ENCODE results near the gene RHPN2.
"Not testable (repeated sequence)": the region's sequence is repeated elsewhere in the genome, so short reads cannot be mapped to it uniquely, and the experiment has no call there.

RHPN2 gene

GRCh38 chr19:32997716-32998355 lies 66.9 kb downstream of the RHPN2 start:
- Histone ChIP-seq H3K9me3 (replicated peaks in 1 of 2; ENCODE audit: control insufficient read depth in 2 of 2, insufficient read depth in 1 of 2, low read depth in 1 of 2, low read length in 2 of 2) (no peaks in the 10 kb centered on the region), H3K4me3 (ENCODE audit: low read length in 2 of 2) (no peak overlapping the region), H3K4ac (ENCODE audit: low read length) (no peak overlapping the region), H3K27ac (replicated peaks; ENCODE audit: low read length) (no peak overlapping the region), H4K8ac (ENCODE audit: low read depth, low read length) (no peak overlapping the region), H4K91ac (ENCODE audit: low read depth, low read length, poor library complexity) (no peak overlapping the region), H2BK15ac (ENCODE audit: low read length) (no peak overlapping the region), H3K27me3 (ENCODE audit: control insufficient read depth in 3 of 3, insufficient read depth in 3 of 3, low read depth in 1 of 3, low read length in 3 of 3) (no peaks in the 10 kb centered on the region), H3K23ac (ENCODE audit: low read depth, low read length, poor library complexity) (peak overlapping the region; percentile 17), H2BK120ac (ENCODE audit: low read depth, low read length) (no peak overlapping the region), H2AK5ac (ENCODE audit: low read depth, low read length) (no peak overlapping the region), H3K79me1 (ENCODE audit: low read depth, low read length) (no peaks in the 10 kb centered on the region), H2BK5ac (ENCODE audit: low read length) (no peak overlapping the region), H3K4me1 (ENCODE audit: control insufficient read depth in 2 of 2, insufficient read depth in 1 of 2, low read depth in 1 of 2, low read length in 2 of 2) (no peaks in the 10 kb centered on the region), H3K36me3 (replicated peaks in 1 of 2; ENCODE audit: control insufficient read depth in 2 of 2, insufficient read depth in 2 of 2, low read length in 2 of 2) (peaks cover 5 to 10% of the 10 kb centered on the region in 2 donors), H2AFZ (ENCODE audit: low read length) (no peak overlapping the region), H3K18ac (ENCODE audit: low read length) (no peak overlapping the region), H3K4me2 (ENCODE audit: insufficient read depth, low read length, poor library complexity, severe bottlenecking) (no peak overlapping the region), H3K14ac (ENCODE audit: low read length) (no peak overlapping the region), H2BK12ac (ENCODE audit: low read length) (no peak overlapping the region), H3K9ac (ENCODE audit: low read depth, low read length, poor library complexity) (no peak overlapping the region)
- no peak for DNase-seq (ENCODE audit: low spot score)
- WGBS, 2 donors (ENCODE audit: extremely low coverage in 2 of 2, insufficient read length in 2 of 2, insufficient replicate concordance in 1 of 2): no CpG with 5 or more reads among the region's 14 CpGs

- not testable (repeated sequence) for H3K9ac ChIP-seq (ENCODE audit: low read depth, low read length, poor library complexity); H3K18ac ChIP-seq (ENCODE audit: low read length); H3K79me1 ChIP-seq (ENCODE audit: low read depth, low read length); H3K4me1 ChIP-seq (ENCODE audit: control insufficient read depth in 2 of 2, insufficient read depth in 1 of 2, low read depth in 1 of 2, low read length in 2 of 2); H2AK5ac ChIP-seq (ENCODE audit: low read depth, low read length); H2BK15ac ChIP-seq (ENCODE audit: low read length); H4K91ac ChIP-seq (ENCODE audit: low read depth, low read length, poor library complexity); H2BK5ac ChIP-seq (ENCODE audit: low read length); H3K9me3 ChIP-seq (replicated peaks in 1 of 2; ENCODE audit: control insufficient read depth in 2 of 2, insufficient read depth in 1 of 2, low read depth in 1 of 2, low read length in 2 of 2); H3K27me3 ChIP-seq (ENCODE audit: control insufficient read depth in 3 of 3, insufficient read depth in 3 of 3, low read depth in 1 of 3, low read length in 3 of 3); H4K8ac ChIP-seq (ENCODE audit: low read depth, low read length); H3K4me2 ChIP-seq (ENCODE audit: insufficient read depth, low read length, poor library complexity, severe bottlenecking); DNase-seq (ENCODE audit: low spot score); H3K27ac ChIP-seq (replicated peaks; ENCODE audit: low read length); H3K23ac ChIP-seq (ENCODE audit: low read depth, low read length, poor library complexity); H2BK12ac ChIP-seq (ENCODE audit: low read length); H3K14ac ChIP-seq (ENCODE audit: low read length); H2BK120ac ChIP-seq (ENCODE audit: low read depth, low read length); H2AFZ ChIP-seq (ENCODE audit: low read length); H3K4ac ChIP-seq (ENCODE audit: low read length); H3K4me3 ChIP-seq (ENCODE audit: low read length in 2 of 2)
- no CpG with 5 or more reads among the region's 7 CpGs for WGBS, 2 donors (ENCODE audit: extremely low coverage in 2 of 2, insufficient read length in 2 of 2, insufficient replicate concordance in 1 of 2)
- H3K36me3 ChIP-seq (replicated peaks in 1 of 2; ENCODE audit: control insufficient read depth in 2 of 2, insufficient read depth in 2 of 2, low read length in 2 of 2): peaks cover 5 to 13% of the 10 kb centered on the region in 2 donors
These were observed 67.6 kb downstream of the RHPN2 start for GRCh38 chr19:32997061-32997464.

GRCh38 chr19:32995966-32996365 lies 68.7 kb downstream of the RHPN2 start:
- H4K91ac ChIP-seq (ENCODE audit: low read depth, low read length, poor library complexity); H4K8ac ChIP-seq (ENCODE audit: low read depth, low read length); H3K27me3 ChIP-seq (ENCODE audit: control insufficient read depth in 3 of 3, insufficient read depth in 3 of 3, low read depth in 1 of 3, low read length in 3 of 3); H3K4me1 ChIP-seq (ENCODE audit: control insufficient read depth in 2 of 2, insufficient read depth in 1 of 2, low read depth in 1 of 2, low read length in 2 of 2); H3K9ac ChIP-seq (ENCODE audit: low read depth, low read length, poor library complexity); H3K79me1 ChIP-seq (ENCODE audit: low read depth, low read length); H2AFZ ChIP-seq (ENCODE audit: low read length); H2BK120ac ChIP-seq (ENCODE audit: low read depth, low read length); H3K4me2 ChIP-seq (ENCODE audit: insufficient read depth, low read length, poor library complexity, severe bottlenecking); H3K23ac ChIP-seq (ENCODE audit: low read depth, low read length, poor library complexity); H3K14ac ChIP-seq (ENCODE audit: low read length); H2AK5ac ChIP-seq (ENCODE audit: low read depth, low read length); H3K9me3 ChIP-seq (replicated peaks in 1 of 2; ENCODE audit: control insufficient read depth in 2 of 2, insufficient read depth in 1 of 2, low read depth in 1 of 2, low read length in 2 of 2); H2BK12ac ChIP-seq (ENCODE audit: low read length); H2BK15ac ChIP-seq (ENCODE audit: low read length); DNase-seq (ENCODE audit: low spot score); H2BK5ac ChIP-seq (ENCODE audit: low read length); H3K4me3 ChIP-seq (ENCODE audit: low read length in 2 of 2); H3K18ac ChIP-seq (ENCODE audit: low read length); H3K4ac ChIP-seq (ENCODE audit: low read length); H3K27ac ChIP-seq (replicated peaks; ENCODE audit: low read length): not testable (repeated sequence)
- H3K36me3 ChIP-seq (replicated peaks in 1 of 2; ENCODE audit: control insufficient read depth in 2 of 2, insufficient read depth in 2 of 2, low read length in 2 of 2): peaks cover 8 to 18% of the 10 kb centered on the region in 2 donors
- no CpG with 5 or more reads among the region's 17 CpGs for WGBS, 2 donors (ENCODE audit: extremely low coverage in 2 of 2, insufficient read length in 2 of 2, insufficient replicate concordance in 1 of 2)

GRCh38 chr19:32988724-32989123 lies 76.0 kb downstream of the RHPN2 start:
- no peak overlapping the region for H2BK12ac ChIP-seq (ENCODE audit: low read length)
- H3K4me3 ChIP-seq (ENCODE audit: low read length in 2 of 2): no peak overlapping the region
- no peak overlapping the region for H3K4ac ChIP-seq (ENCODE audit: low read length)
- no peak overlapping the region for H2BK15ac ChIP-seq (ENCODE audit: low read length)
- no peak overlapping the region for H2BK5ac ChIP-seq (ENCODE audit: low read length)
- H3K14ac ChIP-seq (ENCODE audit: low read length): no peak overlapping the region
- H3K23ac ChIP-seq (ENCODE audit: low read depth, low read length, poor library complexity): no peak overlapping the region
- no peaks in the 10 kb centered on the region for H3K9me3 ChIP-seq (replicated peaks in 1 of 2; ENCODE audit: control insufficient read depth in 2 of 2, insufficient read depth in 1 of 2, low read depth in 1 of 2, low read length in 2 of 2)
- no peak overlapping the region for H2AFZ ChIP-seq (ENCODE audit: low read length)
- H3K4me1 ChIP-seq (ENCODE audit: control insufficient read depth in 2 of 2, insufficient read depth in 1 of 2, low read depth in 1 of 2, low read length in 2 of 2): no peaks in the 10 kb centered on the region
- WGBS, 2 donors (ENCODE audit: extremely low coverage in 2 of 2, insufficient read length in 2 of 2, insufficient replicate concordance in 1 of 2): no CpG with 5 or more reads among the region's 5 CpGs
- H3K27me3 ChIP-seq (ENCODE audit: control insufficient read depth in 3 of 3, insufficient read depth in 3 of 3, low read depth in 1 of 3, low read length in 3 of 3): no peaks in the 10 kb centered on the region
- H2AK5ac ChIP-seq (ENCODE audit: low read depth, low read length): no peak overlapping the region
- H4K91ac ChIP-seq (ENCODE audit: low read depth, low read length, poor library complexity): no peak overlapping the region
- peaks cover 5 to 26% of the 10 kb centered on the region in 2 donors for H3K36me3 ChIP-seq (replicated peaks in 1 of 2; ENCODE audit: control insufficient read depth in 2 of 2, insufficient read depth in 2 of 2, low read length in 2 of 2)
- no peak overlapping the region for H3K9ac ChIP-seq (ENCODE audit: low read depth, low read length, poor library complexity)
- no peak for DNase-seq (ENCODE audit: low spot score)
- H2BK120ac ChIP-seq (ENCODE audit: low read depth, low read length): no peak overlapping the region
- no peak overlapping the region for H3K18ac ChIP-seq (ENCODE audit: low read length)
- no peaks in the 10 kb centered on the region for H3K79me1 ChIP-seq (ENCODE audit: low read depth, low read length)
- H3K4me2 ChIP-seq (ENCODE audit: insufficient read depth, low read length, poor library complexity, severe bottlenecking): no peak overlapping the region
- H3K27ac ChIP-seq (replicated peaks; ENCODE audit: low read length): no peak overlapping the region
- H4K8ac ChIP-seq (ENCODE audit: low read depth, low read length): no peak overlapping the region
